ENCODE measurements around the gene TNFRSF14.

TNFRSF14 gene

DNA sequence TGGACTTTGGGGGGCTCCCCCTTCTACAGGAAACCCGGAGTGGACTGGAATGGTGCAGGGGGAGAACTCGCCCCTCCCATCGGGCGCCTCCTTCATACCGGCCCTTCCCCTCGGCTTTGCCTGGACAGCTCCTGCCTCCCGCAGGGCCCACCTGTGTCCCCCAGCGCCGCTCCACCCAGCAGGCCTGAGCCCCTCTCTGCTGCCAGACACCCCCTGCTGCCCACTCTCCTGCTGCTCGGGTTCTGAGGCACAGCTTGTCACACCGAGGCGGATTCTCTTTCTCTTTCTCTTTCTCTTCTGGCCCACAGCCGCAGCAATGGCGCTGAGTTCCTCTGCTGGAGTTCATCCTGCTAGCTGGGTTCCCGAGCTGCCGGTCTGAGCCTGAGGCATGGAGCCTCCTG is at the start of gene TNFRSF14:
Gene TNFRSF14 (plus strand): TSS at position 95 of the 401 bp plus-strand sequence. CDS start 294 bp downstream, at position 389.
- DNase-seq, result peak; percentile 66 to 78

DNA sequence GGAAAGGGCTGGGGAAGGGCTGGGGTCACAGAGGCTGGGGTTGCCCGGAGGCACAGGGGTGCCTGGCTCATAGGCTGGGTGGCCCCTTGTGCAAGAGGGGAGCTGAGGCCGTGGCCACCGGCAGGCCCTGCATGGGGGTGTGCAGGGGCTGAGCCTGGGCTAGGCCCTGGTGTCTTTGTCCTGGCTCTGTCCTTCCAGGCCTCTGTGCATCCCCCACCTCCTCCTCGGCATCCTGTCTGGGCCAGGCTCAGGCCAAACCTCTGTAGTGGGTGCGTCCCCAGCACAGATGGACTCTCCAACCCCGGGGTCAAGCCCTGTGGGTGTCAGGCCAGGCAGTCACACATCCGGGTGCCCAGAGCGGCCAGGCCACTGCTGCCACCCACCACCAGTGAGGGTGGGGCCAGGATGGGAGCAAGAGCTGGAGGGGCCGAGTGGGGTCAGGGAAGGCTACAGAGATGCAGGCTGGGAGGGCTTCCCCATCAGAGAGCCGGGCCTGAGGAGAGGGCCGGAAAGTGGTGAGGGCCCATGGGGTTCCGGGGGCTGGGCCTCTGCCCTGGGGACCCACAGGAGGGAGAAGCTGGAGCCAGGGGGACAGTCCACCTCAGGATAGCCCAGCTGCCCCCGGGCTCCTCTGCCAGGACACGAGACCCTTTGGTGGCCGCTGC is 49.1 kb upstream of the TNFRSF14 start:
- no peak for DNase-seq

DNA sequence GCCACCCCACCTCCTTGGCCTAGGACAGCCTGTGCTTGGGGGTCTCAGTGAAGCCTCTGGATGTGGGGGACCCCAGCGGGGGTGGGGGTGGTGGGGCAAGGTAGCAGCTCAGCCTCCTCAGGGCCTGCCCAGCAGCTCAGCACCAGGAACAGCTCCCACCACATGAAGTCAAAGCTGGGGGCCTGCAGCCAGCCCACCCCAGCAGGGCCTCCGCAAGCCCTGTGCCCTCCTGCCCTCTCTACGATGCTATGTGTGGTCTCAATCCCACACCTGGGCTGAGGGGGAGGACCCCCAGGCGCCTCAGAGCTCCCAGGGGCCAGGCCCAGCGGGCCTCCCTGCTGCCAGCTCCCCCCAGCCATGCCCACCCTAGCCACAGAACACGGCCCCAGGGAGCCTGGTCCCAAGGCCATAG is 48.4 kb upstream of the TNFRSF14 start:
- no peak for DNase-seq

DNA sequence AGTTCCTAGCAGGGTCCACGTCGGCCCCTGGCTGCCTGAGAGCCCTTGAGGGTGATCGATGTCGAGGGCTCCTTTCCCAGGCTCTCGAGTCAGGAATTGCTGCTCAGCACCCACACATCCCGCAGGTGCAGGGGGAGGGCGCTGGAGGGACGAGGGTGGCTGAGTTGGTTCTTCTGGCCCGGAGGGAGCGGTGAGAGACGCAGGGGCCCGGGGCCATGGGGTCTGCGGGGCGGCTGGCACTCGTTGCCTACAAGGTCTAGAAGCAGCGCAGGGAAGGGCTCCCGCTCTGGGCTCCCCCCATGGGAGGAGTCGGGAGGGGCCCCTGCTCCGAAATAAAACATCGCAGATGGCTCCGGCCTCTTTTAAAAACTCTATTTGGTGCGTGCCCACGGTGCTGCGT is 48.0 kb upstream of the TNFRSF14 start:
- no peak for DNase-seq

DNA sequence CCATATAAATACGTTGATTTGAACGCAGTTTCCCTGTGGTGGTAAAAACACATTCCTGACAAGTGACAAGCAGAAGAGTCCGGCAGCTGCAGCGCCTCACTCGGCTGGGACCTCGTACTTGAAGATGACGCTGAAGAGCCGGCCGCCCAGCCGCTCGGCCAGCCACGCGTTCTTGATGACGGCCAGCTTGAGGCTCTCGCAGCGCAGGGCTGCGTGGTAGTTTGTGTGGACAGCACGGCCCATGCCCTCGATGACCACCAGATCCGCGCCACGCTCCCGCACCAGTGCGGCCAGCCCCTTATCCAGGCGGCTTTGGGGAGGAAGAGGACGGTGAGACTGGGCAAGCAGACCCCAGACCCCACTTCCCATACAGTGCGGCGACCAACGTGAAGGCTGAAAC is 47.4 kb upstream of the TNFRSF14 start:
- no peak for DNase-seq

DNA sequence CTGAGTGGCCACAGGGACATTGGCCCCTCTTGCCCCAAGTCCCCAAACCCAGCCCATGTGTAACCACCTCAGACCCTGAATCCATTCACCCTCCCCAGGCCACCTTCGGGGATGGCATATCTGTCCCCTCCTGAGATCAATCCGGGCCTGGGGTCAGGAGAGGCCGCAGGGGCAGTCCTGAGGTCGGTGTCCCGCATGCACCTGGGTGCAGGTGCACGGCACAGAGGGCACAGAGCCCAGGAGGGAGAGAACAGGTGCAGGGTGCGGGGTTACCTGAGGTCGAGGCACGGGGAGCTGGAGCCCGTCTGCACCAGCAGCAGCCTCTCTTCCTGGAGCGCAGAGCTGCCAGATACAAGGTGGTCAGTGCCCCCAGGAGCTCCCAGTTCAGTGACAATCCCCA is 46.6 kb upstream of the TNFRSF14 start:
- no peak for DNase-seq

DNA sequence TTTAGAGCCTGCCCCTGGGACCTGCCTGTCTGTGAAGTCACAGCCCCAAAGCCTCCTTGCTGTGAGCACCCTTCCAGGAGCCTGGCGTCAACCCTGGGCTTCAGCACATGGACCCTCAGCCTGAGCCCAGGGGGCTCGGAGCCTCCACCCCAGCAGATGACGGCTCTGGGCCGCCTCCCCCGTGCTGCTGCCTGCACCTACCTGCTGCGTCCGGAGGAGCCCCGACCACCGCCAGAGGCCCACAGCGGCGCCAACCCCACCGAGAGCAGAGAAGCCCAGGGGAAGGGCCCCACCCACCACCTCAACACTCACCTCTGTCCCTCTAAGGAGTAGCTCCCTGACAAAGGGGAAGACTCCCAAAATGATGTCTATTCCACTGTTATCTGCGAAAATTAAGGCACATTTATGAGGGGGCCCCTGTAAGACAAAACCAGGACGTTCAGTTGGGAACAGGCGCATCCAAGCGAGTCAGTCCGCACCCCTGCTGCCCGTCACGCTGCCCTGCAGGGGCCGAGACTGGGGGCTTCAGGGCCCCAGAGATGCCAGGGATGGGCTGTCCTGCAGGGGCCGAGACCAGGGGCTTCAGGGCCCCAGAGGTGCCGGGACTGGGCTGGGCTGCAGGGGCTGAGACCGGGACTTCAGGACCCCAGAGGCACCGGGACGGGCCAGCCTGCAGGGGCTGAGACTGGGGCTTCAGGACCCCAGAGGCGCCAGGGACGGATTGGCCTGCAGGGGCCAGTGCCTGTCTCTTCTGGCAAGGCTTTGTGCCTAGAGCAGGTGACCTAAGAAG is 45.6 kb upstream of the TNFRSF14 start:
- DNase-seq, result no peak

DNA sequence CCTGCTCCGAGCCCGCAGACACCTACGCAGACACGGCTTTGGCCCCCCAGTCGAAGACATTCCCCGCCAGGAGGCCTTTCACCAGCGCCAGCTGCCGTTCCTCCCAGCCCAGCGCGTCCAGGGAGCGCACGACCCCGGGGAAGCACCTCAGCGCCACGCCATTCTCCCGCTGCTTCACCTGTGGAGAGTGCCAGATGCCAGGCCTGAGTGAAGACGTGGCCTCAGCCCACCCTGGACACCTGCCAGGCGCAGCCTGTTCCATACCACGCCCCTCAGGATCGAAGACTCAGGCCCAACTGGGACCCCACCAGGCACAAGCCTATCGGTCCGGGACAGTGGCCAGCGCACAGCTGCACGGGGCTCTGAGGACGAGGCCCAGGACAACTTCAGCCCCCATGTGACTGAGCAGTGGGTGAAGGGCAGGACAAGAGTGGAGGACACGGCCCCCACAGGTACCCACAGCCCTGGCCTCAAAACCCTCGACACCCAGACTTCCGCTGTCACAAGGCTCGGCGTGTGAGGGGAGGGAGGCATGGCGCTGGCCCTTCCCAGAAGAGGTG is 43.2 kb upstream of the TNFRSF14 start:
- DNase-seq, result no peak

DNA sequence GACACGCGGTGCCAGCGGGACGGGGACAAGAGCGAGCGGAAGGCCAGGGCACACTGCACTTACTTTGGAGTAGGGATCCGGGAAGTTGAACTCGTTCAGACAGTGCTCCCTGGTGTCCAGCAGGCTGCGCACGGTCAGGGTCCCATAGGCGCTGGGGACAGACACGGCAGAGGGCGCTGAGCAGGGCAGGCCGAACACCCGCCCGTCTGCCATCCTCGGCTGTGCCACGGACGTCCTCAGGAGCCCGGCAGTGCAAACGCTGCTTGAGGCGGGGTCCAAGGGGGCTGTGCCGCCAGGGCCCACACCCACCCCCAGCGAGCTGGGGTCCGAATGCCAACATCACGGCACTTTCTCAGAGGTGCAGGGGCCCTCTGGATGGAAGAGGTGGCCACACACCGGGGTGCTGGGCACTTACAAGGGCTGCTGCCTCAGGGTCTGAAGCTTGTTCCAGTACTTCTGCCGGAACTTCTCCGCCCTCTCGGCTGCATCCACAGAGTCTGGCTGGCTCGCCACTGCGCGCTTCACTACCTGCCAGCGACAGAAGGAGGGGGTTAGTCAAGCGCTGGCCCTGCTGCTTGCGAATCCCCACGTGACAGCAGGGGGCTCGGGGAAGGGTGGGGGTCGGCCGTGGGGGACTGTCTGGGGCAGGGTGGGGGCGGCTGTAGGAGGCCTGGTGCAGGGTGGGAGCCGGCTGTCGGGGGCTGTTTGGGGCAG is 42.1 kb upstream of the TNFRSF14 start:
- no peak for DNase-seq

DNA sequence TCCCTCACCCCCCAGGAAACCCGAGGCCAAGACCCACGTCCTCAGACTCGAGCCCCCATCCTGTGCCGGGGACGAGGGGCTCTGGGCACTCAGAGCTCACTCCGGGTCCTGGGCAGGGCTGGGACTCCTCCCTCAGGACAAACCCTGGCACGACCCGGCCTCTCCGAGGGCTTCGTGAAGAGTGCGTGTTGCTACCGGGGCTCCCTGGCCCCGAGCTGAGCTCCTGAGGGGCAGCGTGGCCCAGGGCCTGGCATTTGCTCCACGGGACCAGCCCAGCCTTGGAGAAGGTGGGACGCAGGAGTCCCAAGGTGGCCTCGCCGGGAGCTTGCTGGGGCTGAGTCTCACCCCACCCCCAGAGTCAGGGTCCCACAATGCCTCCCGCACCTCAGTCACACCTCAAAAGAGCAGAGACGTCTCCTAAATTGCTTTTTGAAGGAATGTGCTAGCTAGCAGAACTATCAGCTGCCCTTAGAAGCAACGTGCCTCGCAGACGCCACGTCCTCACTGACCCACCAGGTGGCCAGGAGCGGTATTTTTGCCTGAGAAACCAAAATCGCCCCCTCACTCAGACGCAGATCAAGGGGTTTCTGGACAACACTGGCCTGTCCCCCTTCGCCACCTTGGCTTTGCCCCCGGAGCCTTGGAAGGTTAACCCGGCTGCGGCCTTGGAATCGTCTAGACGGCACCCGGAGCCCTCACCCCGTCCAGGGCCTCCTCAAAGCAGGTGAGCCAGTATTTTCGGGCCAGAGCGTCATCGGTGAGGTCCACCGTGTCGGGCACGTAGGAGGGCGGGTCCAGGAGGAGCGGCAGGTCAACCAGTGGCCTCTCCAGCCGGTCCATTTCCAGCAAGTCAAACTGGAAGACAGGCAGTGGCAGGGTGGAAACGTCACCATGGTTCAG is 41.1 kb upstream of the TNFRSF14 start:
- DNase-seq, result no peak

DNA sequence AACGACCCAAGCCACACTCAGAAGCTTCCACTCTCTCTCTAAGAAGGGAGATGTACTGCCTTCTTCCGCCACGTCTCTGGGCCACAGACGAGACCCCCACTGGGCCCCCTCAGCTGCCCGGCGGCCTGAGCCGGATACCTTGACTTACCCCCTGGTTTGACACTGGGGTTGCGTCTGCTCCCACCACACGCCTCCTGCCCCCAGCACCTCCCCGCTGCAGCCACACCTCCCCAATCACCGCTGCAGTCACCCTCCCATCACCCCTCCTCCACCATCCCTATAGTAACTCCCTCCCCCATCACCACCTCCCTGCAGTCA is 40.4 kb upstream of the TNFRSF14 start:
- DNase-seq, result no peak

DNA sequence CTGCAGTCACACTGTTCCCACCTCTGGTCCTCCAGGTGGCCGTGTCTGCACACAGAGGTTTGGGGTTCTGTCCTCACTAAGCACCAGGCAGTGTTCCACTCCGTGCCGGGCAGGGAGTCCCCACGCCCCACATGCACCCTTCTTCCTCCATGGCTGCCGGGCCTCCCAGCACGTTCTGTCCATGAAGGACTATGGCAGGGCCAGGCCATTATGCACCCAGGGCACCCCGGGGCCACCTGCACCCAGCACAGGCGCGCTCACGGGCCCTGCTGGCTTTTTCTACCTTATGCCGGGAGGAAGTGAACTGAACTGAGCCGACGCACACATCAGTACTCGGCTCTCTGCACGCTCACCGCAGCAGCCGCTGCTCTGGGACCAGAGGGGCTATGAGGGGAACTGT is 40.0 kb upstream of the TNFRSF14 start:
- DNase-seq, result no peak

DNA sequence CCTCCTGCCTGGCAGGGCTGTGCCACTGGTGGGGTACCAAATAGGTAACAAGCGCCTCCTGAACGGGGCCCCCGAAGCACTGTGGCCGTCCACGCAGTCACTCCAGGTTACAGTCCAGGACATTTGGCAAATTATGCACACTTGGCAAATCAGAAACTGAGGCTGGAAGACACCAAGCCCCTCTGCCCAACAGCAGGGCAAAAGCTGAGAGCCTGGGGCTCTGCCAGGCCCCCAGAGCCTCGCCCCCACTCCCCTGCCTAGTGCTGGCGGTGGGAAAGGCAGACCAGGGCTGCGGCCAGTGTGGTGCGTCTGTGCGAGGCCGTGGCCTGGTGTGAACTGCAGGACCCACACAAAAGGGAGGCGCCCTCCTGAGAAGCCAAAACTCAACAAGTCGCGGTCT is 39.2 kb upstream of the TNFRSF14 start:
- DNase-seq, result no peak

DNA sequence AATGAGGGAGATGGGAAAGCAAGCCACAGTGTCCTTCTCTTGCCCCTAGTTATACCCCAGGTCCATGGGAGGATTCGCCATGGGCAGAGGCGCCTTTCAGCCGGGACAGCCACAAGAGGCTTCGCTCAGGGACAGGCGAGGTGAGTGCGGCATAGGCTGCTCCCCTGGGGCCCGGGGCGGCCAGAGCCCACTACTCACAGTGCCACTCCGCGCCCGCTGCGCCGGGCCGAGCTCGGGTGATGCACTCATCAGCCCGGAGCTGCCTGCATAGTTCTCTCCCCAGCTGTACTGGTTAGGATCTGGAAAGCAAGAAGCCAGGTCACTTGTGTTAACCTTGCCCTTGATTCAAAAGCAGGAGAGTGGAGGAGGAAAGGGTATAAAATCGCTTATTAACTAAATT is 38.2 kb upstream of the TNFRSF14 start:
- DNase-seq, result no peak

DNA sequence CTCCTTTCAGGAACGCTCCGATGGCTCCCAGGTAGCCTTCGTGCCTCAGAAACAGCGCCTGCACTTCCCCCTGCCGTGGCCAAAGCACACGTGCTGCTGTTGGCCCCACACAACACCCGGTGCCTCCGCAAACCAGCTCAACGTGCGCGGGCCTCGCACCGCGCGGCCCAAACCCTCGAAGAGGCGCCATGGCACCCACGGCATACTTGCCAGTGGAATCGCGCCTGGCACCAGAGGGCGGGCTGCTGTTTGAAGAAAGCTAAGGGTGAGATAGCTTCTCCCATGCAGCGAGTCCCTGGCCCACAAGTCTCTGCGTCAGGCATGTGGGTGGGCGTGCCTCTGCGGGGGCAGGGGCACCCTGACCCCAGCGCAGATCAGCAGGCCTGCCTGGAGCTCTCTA is 37.6 kb upstream of the TNFRSF14 start:
- DNase-seq, result no peak

DNA sequence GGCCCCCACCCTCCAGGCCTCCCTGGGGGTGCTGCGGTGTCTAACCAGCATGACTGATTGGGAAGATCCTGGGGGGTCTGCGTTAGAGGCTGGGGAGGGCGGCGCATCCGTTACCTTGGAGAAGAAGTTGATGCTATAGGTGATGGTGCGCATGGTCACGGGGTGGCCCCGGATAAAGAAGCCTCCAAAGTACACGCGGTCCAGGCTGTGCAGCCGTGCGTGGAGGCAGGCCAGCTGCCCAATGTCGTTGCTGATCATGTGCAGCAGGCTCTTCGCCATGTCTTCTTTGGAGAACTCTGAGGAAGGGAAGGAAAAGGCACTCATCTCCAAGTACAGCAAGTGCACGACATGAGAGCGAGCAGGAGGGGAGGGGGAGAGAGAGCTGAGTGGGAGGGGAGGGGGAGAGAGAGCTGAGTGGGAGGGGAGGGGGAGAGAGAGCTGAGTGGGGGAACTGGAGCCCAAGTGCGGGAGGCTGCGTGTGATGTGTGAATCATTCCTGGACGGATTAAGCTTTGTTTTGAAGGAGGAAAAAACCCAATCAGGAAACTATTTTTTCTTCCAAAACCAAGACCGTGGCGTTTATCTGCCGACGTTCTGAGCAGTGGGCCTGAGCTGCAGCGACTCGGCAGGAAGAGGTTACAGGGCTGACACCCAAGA is 37.0 kb upstream of the TNFRSF14 start:
- DNase-seq, result no peak

DNA sequence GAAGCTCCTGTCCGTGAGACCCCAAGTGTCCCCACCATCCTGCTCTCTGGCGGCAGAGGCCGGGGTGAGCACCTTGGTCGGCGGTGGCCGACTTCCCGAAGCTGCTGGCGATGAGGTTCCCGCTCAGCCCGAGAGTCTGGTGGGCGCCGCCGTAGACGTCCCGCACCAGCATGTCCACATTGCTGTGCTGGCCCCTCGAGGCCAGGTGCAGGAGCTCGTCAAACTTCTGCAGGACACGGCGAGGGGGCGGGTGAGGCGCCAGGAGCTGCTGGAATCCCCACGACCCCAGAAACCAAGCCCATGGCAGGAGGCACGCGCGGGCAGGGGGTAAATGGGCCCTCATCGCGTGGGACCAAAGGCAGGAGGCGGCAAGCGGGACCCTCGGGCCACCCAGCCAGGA is 36.4 kb upstream of the TNFRSF14 start:
- DNase-seq, result no peak

DNA sequence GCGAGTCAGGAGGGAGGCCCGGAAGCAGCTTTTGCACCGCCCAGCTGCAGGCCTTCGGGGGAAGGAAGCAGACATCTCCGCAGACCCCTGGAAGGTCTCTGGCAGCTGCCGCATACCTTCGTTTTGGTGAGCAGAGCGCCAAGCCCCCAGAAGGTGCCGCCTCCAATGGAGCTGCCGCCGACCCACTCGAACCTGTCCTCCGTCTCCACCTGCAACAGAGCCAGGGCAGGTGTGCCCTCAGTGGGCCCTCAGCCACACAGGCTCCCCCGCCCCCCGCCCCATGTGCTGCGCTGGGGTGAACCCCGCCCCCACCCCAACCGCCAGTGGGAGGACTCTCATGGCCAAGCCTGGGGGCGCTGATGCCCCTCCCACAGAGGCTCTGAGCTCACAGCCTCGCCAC is 36.0 kb upstream of the TNFRSF14 start:
- DNase-seq, result no peak

DNA sequence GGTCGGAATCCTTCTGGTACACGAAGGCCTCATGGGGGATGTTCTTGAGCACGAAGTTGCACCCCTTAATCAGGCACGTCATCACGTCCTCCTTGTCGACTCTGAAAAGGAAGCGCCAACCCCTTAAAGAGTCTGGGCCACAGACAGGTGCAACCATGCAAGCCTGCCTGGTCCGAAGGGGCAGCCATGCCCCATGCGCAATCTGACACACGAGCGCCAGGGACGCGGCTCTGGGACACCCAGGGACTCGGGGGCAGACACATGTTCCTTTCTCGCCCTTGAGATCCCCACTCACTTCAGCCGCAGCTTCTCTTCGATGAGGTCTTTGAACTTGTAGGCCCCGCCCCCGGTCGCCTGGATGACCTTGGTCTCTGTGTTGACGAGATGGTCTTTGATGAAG is 35.4 kb upstream of the TNFRSF14 start:
- DNase-seq, result no peak

DNA sequence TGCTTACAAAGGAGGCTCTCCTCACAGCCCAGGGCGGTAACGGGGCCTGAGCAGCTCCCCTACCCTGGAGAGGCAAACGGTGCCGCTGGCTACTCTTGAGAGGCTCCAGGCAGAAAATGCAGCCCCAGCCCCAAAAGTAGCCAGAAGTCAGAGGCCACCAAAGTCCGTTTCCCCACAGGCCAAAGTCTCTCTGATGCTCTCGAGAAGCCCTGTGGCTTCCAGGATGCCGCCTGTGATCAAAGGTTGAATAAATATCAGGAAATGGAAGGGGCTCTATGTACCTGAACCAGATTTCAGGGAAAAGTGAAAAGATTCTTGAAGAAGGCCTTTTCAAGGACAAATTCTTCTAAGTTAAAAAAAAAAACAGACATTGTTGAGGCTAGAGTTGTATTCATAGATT is 33.9 kb upstream of the TNFRSF14 start:
- DNase-seq, result no peak

DNA sequence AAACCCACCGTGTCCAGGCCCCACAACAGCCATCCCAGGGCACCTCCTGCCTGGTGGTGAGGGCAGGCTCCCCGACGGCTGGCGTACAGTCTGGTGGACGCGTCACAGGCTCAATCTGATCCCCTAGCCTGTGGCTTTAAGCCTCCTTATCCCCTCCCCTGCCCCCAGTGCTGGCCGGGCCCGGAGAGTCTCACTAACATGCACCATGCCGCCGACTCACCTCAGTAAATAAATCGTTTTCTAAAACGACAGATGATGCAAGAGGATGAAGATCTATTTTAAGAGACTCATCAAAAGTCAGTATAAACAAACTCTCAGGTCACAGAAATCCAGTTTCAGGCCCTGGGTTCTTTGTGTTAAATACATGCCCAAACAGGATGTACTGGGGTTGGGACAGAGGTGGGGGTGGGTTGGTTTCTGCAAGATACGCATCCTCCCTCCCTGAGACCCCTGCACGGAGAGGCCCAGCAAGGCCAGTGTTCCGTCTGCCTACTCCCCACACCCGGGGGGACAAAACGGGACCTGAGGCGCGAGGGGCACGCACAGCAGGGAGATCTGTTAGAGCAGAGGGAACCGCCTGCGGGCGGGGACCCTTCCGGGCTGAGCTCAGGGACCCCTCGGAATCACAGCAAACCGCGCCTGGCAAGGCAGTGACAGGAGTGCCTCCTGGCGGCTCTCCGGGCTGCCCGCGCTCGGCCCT is 32.8 kb upstream of the TNFRSF14 start:
- DNase-seq, result no peak

Measured in stimulated activated CD4-positive, alpha-beta T cell treated with anti-CD3 and anti-CD28 coated beads, Interleukin-4, amount 100 ng/mL, for 4 hours (primary cell).